Non-pigmented ciliary epithelial cell (primary cell): ENCODE measurements around the gene MID1.

Source experiments
- DNase-seq: peaks from one replicate; pipeline ENCODE4 v3.0.0-alpha.2; 2010; ENCODE audit warnings: low read depth

Gene MID1

GRCh38 chrX:10485326-10485725, 135.1 kb downstream of the MID1 start:
- DNase-seq = no peak

DNA sequence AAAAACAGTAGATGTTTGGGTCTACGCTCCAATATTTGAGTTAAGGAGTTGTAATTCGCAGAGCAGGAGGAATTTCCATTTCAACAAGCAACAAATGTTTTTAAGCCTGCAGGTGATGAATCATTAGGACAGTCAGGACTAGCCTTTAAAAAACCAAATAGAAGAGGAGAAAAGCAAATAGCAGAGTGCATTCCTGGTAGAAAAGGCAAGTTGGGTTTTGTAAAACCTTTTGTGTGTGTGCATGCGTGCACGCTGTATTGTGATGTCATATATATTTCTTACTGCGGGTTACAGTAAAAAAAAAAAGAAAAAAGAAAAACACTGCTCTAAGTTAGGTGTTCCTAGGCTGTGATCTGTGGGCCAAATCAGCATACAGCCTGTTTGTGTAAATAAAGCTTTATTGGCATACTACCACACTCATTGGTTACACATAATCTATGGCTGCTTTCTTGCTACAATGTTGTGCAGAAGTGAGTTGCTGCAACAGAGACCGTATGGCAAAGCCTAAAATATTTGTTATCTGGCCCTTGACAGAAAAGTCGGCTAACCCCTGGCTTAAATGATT, 135.6 kb downstream of the MID1 start:
- DNase-seq = no peak

- DNase-seq = no peak
Measured at GRCh38 chrX:10483191-10483831, 137.1 kb downstream of the MID1 start.

DNA sequence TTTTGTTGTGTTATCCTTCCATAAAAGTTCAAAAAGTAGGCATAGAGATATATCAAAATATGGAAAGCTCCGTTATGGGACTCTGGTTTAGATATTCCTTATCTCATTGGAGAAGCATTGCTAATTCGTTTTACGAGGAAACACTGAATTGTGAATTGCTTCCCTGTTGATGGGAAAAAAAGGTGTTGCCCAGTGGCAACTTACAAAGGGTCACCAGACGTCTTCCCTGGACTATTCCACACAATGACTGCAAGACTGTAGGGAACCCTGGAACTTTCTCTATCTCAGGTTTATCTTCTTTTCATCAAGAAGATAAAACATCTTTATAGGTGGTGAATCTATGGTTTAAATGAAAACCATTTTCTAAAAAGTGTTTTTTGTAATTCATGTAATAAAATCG, 137.7 kb downstream of the MID1 start:
- DNase-seq = no peak

DNA sequence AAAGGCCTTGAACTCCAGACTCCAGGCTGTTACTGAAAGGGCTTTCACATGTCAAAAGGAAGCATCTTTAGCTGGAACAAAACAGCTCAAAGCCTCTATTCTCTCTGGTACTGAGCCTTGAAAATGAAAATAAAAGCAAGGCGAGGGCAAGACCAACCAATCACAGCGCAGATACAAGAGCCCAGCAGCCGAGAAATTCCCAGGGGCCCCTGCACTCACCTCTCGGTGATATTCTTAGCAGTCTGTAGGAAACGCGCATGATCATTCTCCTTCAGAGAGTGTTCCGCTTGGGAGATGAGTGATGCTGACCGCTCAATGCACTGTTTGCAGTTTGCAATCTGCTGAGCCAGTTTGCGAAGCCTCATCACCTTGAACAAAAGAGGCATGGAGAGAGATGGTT, 138.1 kb downstream of the MID1 start:
- DNase-seq = no peak

DNA sequence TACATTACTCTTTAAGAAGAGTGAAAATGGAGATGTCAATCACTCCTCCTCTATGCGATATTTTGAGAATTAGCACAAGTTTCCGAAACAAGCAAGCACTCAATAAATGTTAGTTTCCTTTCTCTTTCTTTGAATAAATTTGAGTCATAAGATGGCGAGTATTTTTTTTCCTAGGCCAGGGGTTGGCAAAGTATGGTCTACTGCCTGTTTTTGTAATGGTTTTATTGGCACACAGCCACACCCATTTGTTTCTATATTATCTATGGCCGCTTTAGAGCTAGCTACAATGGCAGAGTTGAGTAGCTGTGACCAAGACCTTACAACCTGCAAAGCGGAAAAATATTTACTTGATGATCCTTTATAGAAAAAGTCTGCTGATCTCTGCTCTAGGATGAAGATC, 139.5 kb downstream of the MID1 start:
- no peak for DNase-seq

- no peak for DNase-seq
Measured at GRCh38 chrX:10479508-10479907, 140.9 kb downstream of the MID1 start.

DNA sequence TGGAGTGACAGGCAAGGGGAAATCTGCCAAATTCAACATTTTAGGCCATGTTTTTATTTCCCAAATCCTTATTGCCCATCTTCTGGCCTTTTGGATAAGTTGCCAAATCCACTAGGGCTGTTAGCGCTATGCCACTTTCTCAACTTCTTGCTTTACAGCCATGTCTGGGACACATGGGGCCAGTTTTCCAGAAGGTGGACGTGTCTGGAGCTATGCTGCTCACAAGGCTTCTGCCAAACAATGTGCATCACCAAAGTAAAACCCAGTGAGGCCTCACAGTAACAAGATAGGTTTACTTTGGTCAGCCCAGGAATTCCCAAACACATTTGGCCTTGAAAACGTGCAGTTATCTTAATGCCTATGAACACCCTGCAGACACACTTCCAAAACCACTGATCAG, 142.9 kb downstream of the MID1 start:
- DNase-seq = no peak

- no peak for DNase-seq
Measured at GRCh38 chrX:10474913-10475568, 145.3 kb downstream of the MID1 start.

GRCh38 chrX:10474510-10474909, 145.9 kb downstream of the MID1 start:
- DNase-seq = no peak

DNA sequence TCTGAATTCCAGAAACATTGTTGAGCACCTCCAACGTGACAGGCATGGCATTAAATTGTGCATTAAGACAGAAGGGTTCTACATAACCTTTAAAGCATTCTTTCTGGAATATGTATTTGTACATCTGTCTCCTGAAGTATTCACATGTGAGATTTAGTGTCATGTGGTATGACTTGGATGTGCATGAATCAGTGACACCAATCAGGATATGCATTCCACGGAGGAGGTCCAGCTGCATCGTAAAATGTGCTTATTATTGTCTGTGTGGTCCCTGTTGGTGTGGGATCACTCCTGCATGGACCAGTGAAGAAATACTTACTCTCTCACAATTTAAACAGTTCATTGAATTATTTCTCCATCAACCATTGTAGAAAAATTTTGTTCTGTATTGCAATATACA, 149.0 kb downstream of the MID1 start:
- no peak for DNase-seq

DNA sequence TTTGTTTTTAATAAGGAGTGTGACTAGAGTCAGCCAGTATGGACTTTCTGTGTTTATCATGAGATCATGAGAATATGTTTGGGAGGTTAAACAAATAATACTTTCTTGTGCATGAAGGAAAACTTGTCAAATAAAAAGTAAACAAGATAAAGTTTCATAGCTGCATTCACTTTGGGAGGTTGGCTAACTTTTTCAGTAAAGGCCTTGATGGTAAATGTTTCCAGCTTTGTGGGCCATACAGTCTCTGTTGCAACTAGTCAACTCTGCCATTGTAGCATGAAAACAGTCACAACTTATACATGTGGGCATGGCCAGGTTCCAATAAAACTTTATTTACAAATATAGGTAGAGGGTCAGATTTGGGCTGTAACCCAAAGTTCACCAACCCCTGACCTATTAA, 150.4 kb downstream of the MID1 start:
- DNase-seq = no peak

GRCh38 chrX:10467793-10468192, 152.6 kb downstream of the MID1 start:
- peak; percentile 59 for DNase-seq

- no peak for DNase-seq
Measured at GRCh38 chrX:10465254-10465653, 155.1 kb downstream of the MID1 start.

DNA sequence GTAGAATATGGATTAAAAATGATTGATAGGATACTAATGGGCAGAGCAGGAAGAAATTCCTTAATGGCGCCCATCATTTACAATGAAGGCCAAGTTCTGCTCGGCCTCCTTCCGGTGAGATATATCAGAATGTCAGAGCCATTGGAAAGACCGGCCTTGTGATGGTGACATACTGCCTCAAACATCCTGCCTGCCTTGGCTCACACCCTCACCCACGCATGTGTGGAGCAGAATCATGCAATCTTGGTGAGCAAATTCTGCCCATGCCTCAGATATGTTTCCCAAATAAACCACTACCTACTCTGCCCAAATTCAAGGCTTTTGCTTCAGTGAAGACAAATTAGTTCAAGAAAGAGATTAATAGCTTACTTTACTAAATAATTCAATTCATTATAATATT, 163.3 kb downstream of the MID1 start:
- DNase-seq = no peak

DNA sequence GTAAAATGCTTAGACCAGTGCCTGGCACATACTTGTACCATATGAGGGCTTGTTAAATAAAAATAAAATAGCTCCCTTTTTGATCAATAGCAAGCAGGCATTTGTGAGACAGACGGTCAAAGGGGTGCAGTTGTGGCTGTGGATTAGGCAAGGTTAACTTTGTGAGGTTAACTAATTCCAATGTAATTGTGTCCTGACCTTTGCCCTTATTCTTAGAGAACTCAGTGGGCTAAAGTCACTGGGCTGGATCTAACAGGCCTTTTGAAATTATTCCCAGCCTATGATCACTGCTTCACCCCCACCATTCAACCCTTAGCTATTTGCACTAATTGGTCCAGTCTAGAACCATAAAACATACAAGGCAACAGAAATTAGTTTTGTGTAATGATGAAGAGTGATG, 166.4 kb downstream of the MID1 start:
- no peak for DNase-seq

DNA sequence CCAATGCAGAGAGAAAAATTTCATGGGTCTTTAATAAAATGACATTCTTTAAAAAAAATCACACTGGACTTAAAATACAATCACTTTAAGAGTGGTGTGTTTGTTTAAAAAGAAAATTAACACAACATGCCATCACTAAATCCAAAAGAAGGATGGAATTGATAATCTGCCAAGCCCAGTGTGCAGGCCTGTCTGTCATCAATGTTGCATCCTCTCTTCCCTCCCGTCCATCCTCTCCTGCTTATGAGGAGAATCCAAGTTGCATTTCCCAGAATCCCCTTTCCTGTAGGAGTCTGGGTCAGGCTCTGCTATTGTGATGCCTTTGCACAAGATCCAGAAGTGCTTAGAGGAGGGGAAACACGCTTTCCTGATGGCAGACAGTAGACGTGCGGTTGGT, 169.4 kb downstream of the MID1 start:
- DNase-seq = no peak

GRCh38 chrX:10450229-10450958, 170.0 kb downstream of the MID1 start:
- peak; percentile 56 for DNase-seq

GRCh38 chrX:10447564-10448214, 172.7 kb downstream of the MID1 start:
- DNase-seq = no peak

DNA sequence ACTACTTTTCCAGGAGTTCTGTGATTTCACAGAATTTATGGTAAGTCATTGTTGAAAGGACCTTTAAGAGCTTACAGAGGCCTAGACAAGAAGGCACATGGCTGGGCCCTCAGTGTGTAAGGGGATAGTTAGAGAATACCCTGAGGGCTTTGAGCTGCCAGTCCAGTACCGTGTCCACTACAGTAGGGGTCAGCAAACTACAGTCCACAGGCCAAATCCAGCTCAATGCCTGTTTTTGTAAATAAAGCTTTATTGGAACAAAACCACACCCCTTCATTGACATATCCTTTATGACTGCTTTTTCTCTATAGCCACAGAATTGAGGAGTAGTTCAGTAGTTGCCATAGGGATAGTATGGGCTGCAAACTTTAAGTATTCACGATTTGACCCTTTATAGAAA, 176.2 kb downstream of the MID1 start:
- DNase-seq = no peak

DNA sequence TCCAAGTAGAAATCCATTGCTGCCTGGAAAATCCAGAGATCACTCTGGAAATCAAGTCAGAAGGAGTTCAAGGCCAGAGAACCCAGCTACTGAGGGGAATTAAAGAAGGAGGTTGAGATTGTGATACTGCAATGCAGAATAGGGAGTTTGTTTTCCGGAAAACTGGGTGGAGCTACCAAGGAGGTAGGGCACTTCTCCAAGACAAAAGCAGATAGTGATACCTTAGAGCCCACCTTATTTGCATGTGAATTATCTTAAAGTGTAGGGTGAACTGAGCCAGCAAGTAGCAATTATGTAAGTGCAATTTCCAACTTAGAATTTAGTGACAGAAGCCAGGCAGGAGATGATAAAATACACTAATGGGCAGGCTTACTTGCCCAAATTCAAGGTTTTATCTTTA, 178.9 kb downstream of the MID1 start:
- DNase-seq = no peak

- no peak for DNase-seq
Measured at GRCh38 chrX:10433296-10433965, 187.0 kb downstream of the MID1 start.
